HepG2 (cell line): ENCODE data around the gene DNASE1L2. TPM values are rescaled to one million over a fixed set of nuclear protein-coding genes. Genes with fewer than 3 reads are reported as not detected.
A peak's percentile ranks its signal among the peaks of the same experiment; 100 is the strongest.

Experiments
- ADNP ChIP-seq: sonication (generic); formaldehyde crosslinking; IDR thresholded peaks from 2 replicates; pipeline ENCODE4 v1.4.0; 2020; ENCODE audit warnings: missing genetic modification reagents
- ATF3 ChIP-seq: sonication (generic); formaldehyde crosslinking; IDR thresholded peaks from 2 replicates; pipeline ENCODE4 v1.4.0; 2020; ENCODE audit warnings: missing genetic modification reagents
- CHD2 ChIP-seq: IDR thresholded peaks from 2 replicates; pipeline ENCODE4 v1.6.1; 2011; ENCODE audit warnings: low read depth, low read length, improper control_type of control experiment
- HMGXB4 ChIP-seq, 2 experiments: sonication (generic) in 1 of 2; formaldehyde crosslinking in 1 of 2; IDR thresholded peaks; 2 replicates each; pipeline versions ENCODE4 v1.4.0 to v1.6.1; 2018 to 2020; ENCODE audit warnings: missing genetic modification reagents in 2 of 2, borderline replicate concordance in 1 of 2, low read depth in 1 of 2, mild to moderate bottlenecking in 1 of 2, missing biosample characterization in 1 of 2
- HNF1A ChIP-seq, 2 experiments: sonication (generic) in 1 of 2; formaldehyde crosslinking in 1 of 2; IDR thresholded peaks; 2 replicates each; pipeline versions ENCODE4 v1.4.0 to v1.6.1; 2016 to 2020; ENCODE audit warnings: borderline replicate concordance in 1 of 2, low read depth in 1 of 2, mild to moderate bottlenecking in 1 of 2, missing genetic modification reagents in 1 of 2
- HNRNPUL1 ChIP-seq: fragments of 200-400 bp; formaldehyde crosslinking; IDR thresholded peaks from 2 replicates; pipeline ENCODE4 v1.6.1; 2017; ENCODE audit warnings: low read depth, mild to moderate bottlenecking, low read length, moderate library complexity
- NFE2L2 ChIP-seq: fragments of 150-350 bp; IDR thresholded peaks from 2 replicates; pipeline ENCODE4 v1.6.1; 2014; ENCODE audit warnings: low read length
- NKX3-1 ChIP-seq: sonication (generic); formaldehyde crosslinking; IDR thresholded peaks from 2 replicates; pipeline ENCODE4 v1.5.0; 2020; ENCODE audit warnings: missing genetic modification reagents
- PLSCR1 ChIP-seq: sonication (generic); formaldehyde crosslinking; IDR thresholded peaks from 2 replicates; pipeline ENCODE4 v1.5.0; 2020; ENCODE audit warnings: missing genetic modification reagents, mild to moderate bottlenecking, borderline replicate concordance
- POLR2A ChIP-seq, 2 experiments: IDR thresholded peaks; 2 replicates each; pipeline ENCODE4 v1.6.1; 2011; ENCODE audit warnings: low read depth in 2 of 2, low read length in 2 of 2, mild to moderate bottlenecking in 1 of 2, moderate library complexity in 1 of 2; ENCODE audit not compliant: insufficient read depth in 1 of 2
- PRPF4 ChIP-seq: fragments of 200-400 bp; formaldehyde crosslinking; IDR thresholded peaks from 2 replicates; pipeline ENCODE4 v1.6.1; 2016; ENCODE audit warnings: low read length, low read depth; ENCODE audit not compliant: poor library complexity, severe bottlenecking
- RORA ChIP-seq: sonication (generic); formaldehyde crosslinking; IDR thresholded peaks from 2 replicates; pipeline ENCODE4 v1.5.0; 2020; ENCODE audit warnings: mild to moderate bottlenecking, missing genetic modification reagents, moderate library complexity
- SCMH1 ChIP-seq: sonication (generic); formaldehyde crosslinking; IDR thresholded peaks from 2 replicates; pipeline ENCODE4 v1.9.0; 2021; ENCODE audit warnings: missing genetic modification reagents, mild to moderate bottlenecking, borderline replicate concordance
- SUZ12 ChIP-seq: fragments of 150-350 bp; IDR thresholded peaks from 2 replicates; pipeline ENCODE4 v1.6.1; 2014; ENCODE audit warnings: low read depth, low read length
- ZBTB3 ChIP-seq: sonication (generic); formaldehyde crosslinking; IDR thresholded peaks from 2 replicates; pipeline ENCODE4 v1.4.0; 2020; ENCODE audit warnings: low read depth, mild to moderate bottlenecking, moderate library complexity, missing genetic modification reagents, borderline replicate concordance
- ZNF260 ChIP-seq: sonication (generic); formaldehyde crosslinking; IDR thresholded peaks from 2 replicates; pipeline ENCODE4 v1.4.0; 2020; ENCODE audit warnings: missing genetic modification reagents, low read depth, mild to moderate bottlenecking, borderline replicate concordance
- ZNF30 ChIP-seq: sonication (generic); formaldehyde crosslinking; IDR thresholded peaks from 2 replicates; pipeline ENCODE4 v1.5.0; 2020; ENCODE audit warnings: mild to moderate bottlenecking, missing genetic modification reagents
- ZNF615 ChIP-seq: sonication (generic); formaldehyde crosslinking; IDR thresholded peaks from 2 replicates; pipeline ENCODE4 v1.5.0; 2020; ENCODE audit warnings: mild to moderate bottlenecking, missing genetic modification reagents, borderline replicate concordance
- ZNF891 ChIP-seq: sonication (generic); formaldehyde crosslinking; IDR thresholded peaks from 2 replicates; pipeline ENCODE4 v1.5.0; 2020; ENCODE audit warnings: mild to moderate bottlenecking, missing genetic modification reagents
- polyA plus RNA-seq, 8 experiments: library from polyadenylated mRNA; depleted of rRNA in 3 of 8; stranded (reverse) in 7 of 8; unstranded in 1 of 8; fragments of >200 nt; fragmentation: Illumina TruSeq in 4 of 8; extraction: Trizol in 4 of 8; gene quantifications; 2 replicates each; pipeline versions ENCODE4 v1.2.1 to v1.2.3, GENCODE V29; 2011 to 2016; ENCODE audit warnings: low read depth in 4 of 8, missing spikeins in 1 of 8, mixed read lengths in 1 of 8; ENCODE audit not compliant: insufficient read depth in 1 of 8
- total RNA-seq, 5 experiments: library from RNA; depleted of rRNA; stranded (reverse); fragments of >200 nt; fragmentation: Illumina TruSeq; extraction: Trizol; gene quantifications; 2 replicates each; pipeline ENCODE4 v1.2.3, GENCODE V29; 2016; ENCODE audit warnings: low read depth in 1 of 5

Gene DNASE1L2
- total and polyA plus RNA-seq, 2 of the 13 experiments (the other 11 are each of a cell fraction or from before 2014, with no cell fraction given), result 0.44 to 0.50 TPM

- TF ChIP-seq NFE2L2 (no peak), PRPF4 (no peak), HNRNPUL1 (no peak), HNF1A (IDR thresholded peaks at IDR 0.05; ENCODE audit: low read depth) (no peak), HNF1A (CRISPR knock-in tag; IDR thresholded peaks at IDR 0.05; ENCODE audit: borderline replicate concordance) (no peak), POLR2A (IDR thresholded peaks at IDR 0.05; ENCODE audit: insufficient read depth in 1 of 2, low read depth in 2 of 2, low read length in 2 of 2) (no peak), ZNF615 (CRISPR knock-in tag) (no peak), ZBTB3 (CRISPR knock-in tag) (no peak), ADNP (CRISPR knock-in tag) (no peak), PLSCR1 (CRISPR knock-in tag) (no peak), ZNF891 (CRISPR knock-in tag) (no peak), NKX3-1 (CRISPR knock-in tag) (no peak), SUZ12 (no peak), ATF3 (CRISPR knock-in tag) (no peak), CHD2 (no peak), RORA (CRISPR knock-in tag) (no peak), SCMH1 (CRISPR knock-in tag) (no peak), ZNF260 (CRISPR knock-in tag) (no peak), HMGXB4 (CRISPR knock-in tag; IDR thresholded peaks at IDR 0.05; ENCODE audit: borderline replicate concordance in 1 of 2, low read depth in 1 of 2) (peak in 1 of 2 experiments; percentile 24; a peak in 1 of 4 replicates), ZNF30 (no peak)
These were observed 46.1 kb upstream of the DNASE1L2 start (continued) for GRCh38 chr16:2190002-2190658.
